ENCODE measurements around the gene GTPBP3. TPM values are rescaled to one million over a fixed set of nuclear protein-coding genes. Genes with fewer than 3 reads are reported as not detected.

Gene GTPBP3
- total and polyA plus RNA-seq, 2 of the 13 experiments (the other 11 are each of a cell fraction or from before 2014, with no cell fraction given), result 17.5 to 30.0 TPM

DNA sequence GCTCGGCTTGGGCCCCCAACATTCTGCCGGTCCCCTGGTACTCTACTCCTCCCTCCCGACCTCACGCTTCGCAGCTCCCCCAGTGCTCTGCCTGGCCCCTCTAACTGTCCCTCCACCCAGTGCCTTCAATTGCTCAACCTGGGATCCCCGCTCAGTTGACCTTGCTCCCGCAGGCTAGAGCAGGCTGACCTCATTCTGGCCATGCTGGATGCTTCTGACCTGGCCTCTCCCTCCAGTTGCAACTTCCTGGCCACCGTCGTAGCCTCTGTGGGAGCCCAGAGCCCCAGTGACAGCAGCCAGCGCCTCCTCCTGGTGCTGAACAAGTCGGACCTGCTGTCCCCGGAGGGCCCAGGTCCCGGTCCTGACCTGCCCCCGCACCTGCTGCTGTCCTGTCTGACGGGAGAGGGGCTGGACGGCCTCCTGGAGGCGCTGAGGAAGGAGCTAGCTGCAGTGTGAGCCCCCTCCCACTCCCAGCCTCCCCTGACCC lies 3.6 kb downstream of the GTPBP3 start (continued):
- TF ChIP-seq ARID5B (CRISPR knock-in tag; IDR thresholded peaks at IDR 0.05) (peak; percentile 42; the same call in 1 of the 2 replicates), SOX5 (CRISPR knock-in tag; IDR thresholded peaks at IDR 0.05; ENCODE audit: borderline replicate concordance) (peak; percentile 18; the same call in 1 of the 2 replicates), SNAPC2 (CRISPR knock-in tag; IDR thresholded peaks at IDR 0.05) (no peak), KLF6 (CRISPR knock-in tag; IDR thresholded peaks at IDR 0.05) (no peak), ZMYM4 (CRISPR knock-in tag; IDR thresholded peaks at IDR 0.05) (peak; percentile 70), ZNF629 (CRISPR knock-in tag; conservative IDR thresholded peaks at IDR 0.05) (0 out of 2 replicates have a peak, but pooled peaks have one; percentile 27), POGZ (CRISPR knock-in tag; IDR thresholded peaks at IDR 0.05) (peak; percentile 20; the same call in 1 of the 2 replicates), TRIM24 (CRISPR knock-in tag; IDR thresholded peaks at IDR 0.05) (no peak), DR1 (CRISPR knock-in tag; IDR thresholded peaks at IDR 0.05) (no peak), ZSCAN29 (CRISPR knock-in tag; conservative IDR thresholded peaks at IDR 0.05) (no peak), CENPT (CRISPR knock-in tag; IDR thresholded peaks at IDR 0.05; ENCODE audit: low read depth) (no peak), EZH2 (conservative IDR thresholded peaks at IDR 0.05; ENCODE audit: low read depth, low read length) (no peak), ZNF224 (CRISPR knock-in tag; IDR thresholded peaks at IDR 0.05) (no peak), ATM (IDR thresholded peaks at IDR 0.05; ENCODE audit: borderline replicate concordance) (no peak), NBN (conservative IDR thresholded peaks at IDR 0.05) (no peak), ZIK1 (CRISPR knock-in tag; IDR thresholded peaks at IDR 0.05; ENCODE audit: borderline replicate concordance, low read depth) (no peak), THAP11 (CRISPR knock-in tag; IDR thresholded peaks at IDR 0.05) (peak; percentile 67)
- TF ChIP-seq, protein P1, sequence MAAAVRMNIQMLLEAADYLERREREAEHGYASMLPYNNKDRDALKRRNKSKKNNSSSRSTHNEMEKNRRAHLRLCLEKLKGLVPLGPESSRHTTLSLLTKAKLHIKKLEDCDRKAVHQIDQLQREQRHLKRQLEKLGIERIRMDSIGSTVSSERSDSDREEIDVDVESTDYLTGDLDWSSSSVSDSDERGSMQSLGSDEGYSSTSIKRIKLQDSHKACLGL (CRISPR knock-in tag; IDR thresholded peaks at IDR 0.05), result no peak; the same call in 1 of the 2 replicates
- TF ChIP-seq, protein P2, sequence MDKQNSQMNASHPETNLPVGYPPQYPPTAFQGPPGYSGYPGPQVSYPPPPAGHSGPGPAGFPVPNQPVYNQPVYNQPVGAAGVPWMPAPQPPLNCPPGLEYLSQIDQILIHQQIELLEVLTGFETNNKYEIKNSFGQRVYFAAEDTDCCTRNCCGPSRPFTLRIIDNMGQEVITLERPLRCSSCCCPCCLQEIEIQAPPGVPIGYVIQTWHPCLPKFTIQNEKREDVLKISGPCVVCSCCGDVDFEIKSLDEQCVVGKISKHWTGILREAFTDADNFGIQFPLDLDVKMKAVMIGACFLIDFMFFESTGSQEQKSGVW (CRISPR knock-in tag; IDR thresholded peaks at IDR 0.05; ENCODE audit: borderline replicate concordance), result no peak
- TF ChIP-seq, protein P3, sequence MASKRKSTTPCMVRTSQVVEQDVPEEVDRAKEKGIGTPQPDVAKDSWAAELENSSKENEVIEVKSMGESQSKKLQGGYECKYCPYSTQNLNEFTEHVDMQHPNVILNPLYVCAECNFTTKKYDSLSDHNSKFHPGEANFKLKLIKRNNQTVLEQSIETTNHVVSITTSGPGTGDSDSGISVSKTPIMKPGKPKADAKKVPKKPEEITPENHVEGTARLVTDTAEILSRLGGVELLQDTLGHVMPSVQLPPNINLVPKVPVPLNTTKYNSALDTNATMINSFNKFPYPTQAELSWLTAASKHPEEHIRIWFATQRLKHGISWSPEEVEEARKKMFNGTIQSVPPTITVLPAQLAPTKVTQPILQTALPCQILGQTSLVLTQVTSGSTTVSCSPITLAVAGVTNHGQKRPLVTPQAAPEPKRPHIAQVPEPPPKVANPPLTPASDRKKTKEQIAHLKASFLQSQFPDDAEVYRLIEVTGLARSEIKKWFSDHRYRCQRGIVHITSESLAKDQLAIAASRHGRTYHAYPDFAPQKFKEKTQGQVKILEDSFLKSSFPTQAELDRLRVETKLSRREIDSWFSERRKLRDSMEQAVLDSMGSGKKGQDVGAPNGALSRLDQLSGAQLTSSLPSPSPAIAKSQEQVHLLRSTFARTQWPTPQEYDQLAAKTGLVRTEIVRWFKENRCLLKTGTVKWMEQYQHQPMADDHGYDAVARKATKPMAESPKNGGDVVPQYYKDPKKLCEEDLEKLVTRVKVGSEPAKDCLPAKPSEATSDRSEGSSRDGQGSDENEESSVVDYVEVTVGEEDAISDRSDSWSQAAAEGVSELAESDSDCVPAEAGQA (IDR thresholded peaks at IDR 0.05; ENCODE audit: low read depth), result no peak
- TF ChIP-seq, protein P3 (CRISPR knock-in tag; IDR thresholded peaks at IDR 0.05; ENCODE audit: borderline replicate concordance), result no peak
